ENCODE data around the gene COL18A1.

COL18A1 gene

DNA sequence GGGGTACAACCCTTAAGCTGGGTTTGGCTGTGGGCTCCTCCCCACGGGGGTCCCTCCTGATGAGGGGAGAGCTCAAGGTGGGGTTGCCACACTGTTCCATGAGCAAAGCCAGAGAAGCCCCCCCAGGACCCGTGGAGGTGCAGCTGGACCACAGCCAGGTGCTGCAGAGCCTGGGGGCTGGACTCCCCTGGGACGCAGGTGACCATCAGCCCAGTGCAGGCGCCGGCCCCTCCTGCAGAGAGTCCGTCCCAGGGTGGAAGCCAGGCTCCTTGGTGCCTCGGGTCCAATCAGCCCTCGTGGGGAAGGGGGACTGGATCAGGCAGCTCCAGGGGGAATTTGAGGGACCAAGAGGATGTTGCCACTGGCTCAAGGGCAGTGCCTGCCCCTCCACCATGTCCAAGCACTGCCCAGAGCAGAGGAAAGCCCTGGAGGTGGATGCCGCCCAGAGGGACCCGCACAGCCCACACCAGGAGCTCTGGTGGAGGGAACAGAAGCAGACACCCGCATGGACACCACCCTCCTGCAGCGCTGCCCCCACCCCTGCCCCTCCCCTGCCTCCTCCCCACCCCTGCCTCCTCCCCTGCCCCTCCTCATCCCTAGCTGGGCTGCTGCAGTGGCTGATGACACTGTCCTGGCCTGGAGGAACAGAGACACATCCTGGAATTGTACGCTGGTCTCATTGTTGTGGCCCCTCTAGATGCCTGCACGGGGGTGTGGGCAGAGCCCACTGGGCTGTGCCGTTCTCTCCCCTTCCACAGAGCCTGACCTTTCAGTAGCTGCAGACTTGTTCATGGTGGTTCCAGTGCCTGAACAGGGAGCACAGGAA is 30.8 kb upstream of the COL18A1 start:
- TF ChIP-seq POLR2A (IDR thresholded peaks at IDR 0.05; ENCODE audit: low read depth, low read length), result no peak
- FAIRE-seq, result no peak
- DNase-seq (ENCODE audit: insufficient read length, low spot score), result no peak

GRCh38 chr21:45374826-45375455 is 30.0 kb upstream of the COL18A1 start:
- DNase-seq (ENCODE audit: insufficient read length, low spot score) (no peak), FAIRE-seq (no peak)
- TF ChIP-seq POLR2A (IDR thresholded peaks at IDR 0.05; ENCODE audit: low read depth, low read length), result no peak

DNA sequence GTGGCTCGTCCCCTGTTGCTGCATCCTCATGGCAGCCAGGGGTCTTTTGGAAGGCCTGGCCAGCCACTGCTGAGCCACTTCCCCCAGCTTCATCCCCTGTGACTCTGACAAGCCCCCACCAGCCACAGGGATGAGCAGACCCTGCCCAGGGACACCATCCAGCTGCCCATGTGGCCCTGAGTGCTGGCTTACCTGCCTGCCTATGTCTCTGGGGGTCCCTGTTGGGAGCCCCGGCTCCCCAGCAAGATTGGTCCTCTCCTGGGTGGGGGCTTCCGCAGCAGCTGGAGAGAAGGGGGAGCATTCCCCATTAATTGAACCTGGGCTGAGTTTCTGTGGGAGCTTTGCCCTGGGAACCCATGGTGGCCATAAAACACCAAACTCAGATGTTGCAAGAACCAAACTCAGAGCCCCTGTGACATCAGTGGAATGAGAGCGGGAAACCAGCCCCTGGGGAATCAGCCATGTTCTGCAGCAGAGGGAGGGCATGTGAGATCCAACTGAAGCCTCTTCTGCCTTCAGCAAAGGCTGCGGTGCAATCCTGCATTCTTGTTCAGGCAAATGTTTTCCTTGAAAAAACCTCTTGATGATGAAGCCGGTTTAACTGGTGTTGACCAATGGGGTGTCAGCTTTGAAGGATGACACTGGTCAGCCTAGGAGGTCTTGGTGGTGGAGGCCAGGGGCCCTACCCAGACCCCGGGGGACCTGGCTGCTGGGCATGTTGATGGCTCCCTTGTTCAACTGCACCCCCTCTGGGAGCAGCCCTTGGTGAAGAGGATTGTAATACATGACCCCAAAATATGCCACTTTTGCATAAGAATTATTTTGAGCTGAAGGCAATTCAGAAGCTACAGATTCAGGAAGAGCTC is 28.3 kb upstream of the COL18A1 start:
- DNase-seq (ENCODE audit: insufficient read length, low spot score) (no peak), FAIRE-seq (no peak)
- no peak for TF ChIP-seq POLR2A (IDR thresholded peaks at IDR 0.05; ENCODE audit: low read depth, low read length)

DNA sequence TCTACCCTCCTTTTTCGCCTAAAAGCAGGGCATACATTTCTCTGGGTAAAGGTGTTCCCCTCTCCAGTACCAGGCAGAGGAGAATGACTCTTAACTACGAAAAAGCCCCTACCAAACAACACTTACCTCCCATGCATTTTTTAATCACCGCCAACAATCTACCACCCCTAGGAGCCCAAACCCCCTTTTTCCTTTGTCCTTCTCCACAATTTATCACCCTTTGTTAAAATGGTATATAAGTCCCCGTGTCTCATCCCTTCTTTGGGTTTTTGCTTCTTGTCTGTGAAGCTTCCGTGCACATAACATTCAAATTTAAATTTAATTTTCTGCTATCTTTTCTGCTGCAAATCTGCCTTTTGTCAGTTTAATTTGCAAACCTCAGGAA is 27.6 kb upstream of the COL18A1 start:
- FAIRE-seq, result no peak
- TF ChIP-seq POLR2A (IDR thresholded peaks at IDR 0.05; ENCODE audit: low read depth, low read length), result no peak
- no peak for DNase-seq (ENCODE audit: insufficient read length, low spot score)

DNA sequence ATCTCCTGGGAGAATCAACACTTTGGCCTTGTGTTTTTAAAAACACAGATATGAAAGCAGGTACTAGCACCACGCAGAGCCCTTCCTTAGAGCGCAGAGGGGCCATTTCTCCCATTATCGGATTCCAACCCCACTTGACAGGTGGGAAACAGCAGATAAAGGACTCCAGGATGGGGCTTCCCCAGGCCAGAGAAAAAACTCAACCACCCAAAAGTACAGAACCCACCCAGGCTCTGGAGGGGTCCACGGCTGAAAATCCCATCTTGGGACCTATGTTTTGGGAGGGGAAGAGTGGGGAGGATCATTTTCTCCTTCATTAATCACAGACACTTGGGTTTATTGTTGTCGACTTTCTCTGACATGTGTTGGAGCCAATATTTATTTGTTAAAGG is 27.1 kb upstream of the COL18A1 start:
- DNase-seq (ENCODE audit: insufficient read length, low spot score), result no peak
- TF ChIP-seq POLR2A (IDR thresholded peaks at IDR 0.05; ENCODE audit: low read depth, low read length), result no peak
- no peak for FAIRE-seq

DNA sequence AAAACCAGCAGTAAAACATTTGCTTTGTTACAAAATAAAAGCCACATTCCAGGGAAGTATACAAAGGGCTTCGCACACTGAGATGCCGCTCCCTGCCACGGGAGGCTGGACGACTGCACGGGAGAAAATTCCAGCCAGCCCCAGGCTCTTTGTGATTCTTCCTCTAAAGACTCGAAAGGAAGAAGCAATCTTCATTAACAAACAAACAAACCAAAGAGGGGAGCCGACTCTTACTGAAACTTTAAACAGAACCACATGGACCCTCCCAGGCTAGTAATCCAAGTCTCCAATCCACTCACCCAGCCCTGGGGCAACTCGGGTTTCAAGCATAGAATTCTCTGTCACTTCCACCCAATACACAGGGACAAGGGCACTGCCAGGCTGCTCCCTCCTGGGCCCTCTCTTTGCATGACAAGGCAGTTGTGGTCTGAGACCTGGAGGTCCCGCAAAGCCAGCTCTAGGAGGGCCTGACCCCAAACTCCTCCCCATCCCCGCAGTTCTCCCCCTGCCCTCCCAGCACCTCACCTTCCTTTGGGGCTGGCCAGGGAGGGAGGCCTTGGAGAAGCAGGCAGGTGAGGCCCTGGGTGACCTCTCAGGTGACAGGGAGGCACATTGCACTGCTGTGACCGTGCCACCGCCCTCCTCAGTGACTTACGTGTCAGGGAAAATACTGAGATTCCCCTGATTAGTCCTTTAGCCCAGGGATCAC is 26.6 kb upstream of the COL18A1 start:
- DNase-seq (ENCODE audit: insufficient read length, low spot score) (no peak), FAIRE-seq (no peak)
- no peak for TF ChIP-seq POLR2A (IDR thresholded peaks at IDR 0.05; ENCODE audit: low read depth, low read length)

GRCh38 chr21:45379171-45379900 is 25.6 kb upstream of the COL18A1 start:
- TF ChIP-seq POLR2A (IDR thresholded peaks at IDR 0.05; ENCODE audit: low read depth, low read length), result no peak
- FAIRE-seq (no peak), DNase-seq (ENCODE audit: insufficient read length, low spot score) (no peak)

GRCh38 chr21:45379901-45380330 is 25.0 kb upstream of the COL18A1 start:
- no peak for DNase-seq (ENCODE audit: insufficient read length, low spot score)
- no peak for TF ChIP-seq POLR2A (IDR thresholded peaks at IDR 0.05; ENCODE audit: low read depth, low read length)
- no peak for FAIRE-seq

GRCh38 chr21:45380566-45380965 is 24.4 kb upstream of the COL18A1 start:
- no peak for TF ChIP-seq POLR2A (IDR thresholded peaks at IDR 0.05; ENCODE audit: low read depth, low read length)
- no peak for FAIRE-seq
- DNase-seq (ENCODE audit: insufficient read length, low spot score), result no peak

- TF ChIP-seq POLR2A (IDR thresholded peaks at IDR 0.05; ENCODE audit: low read depth, low read length), result no peak
- FAIRE-seq, result no peak
- DNase-seq (ENCODE audit: insufficient read length, low spot score), result no peak
These were observed 23.8 kb upstream of the COL18A1 start for GRCh38 chr21:45381036-45381787.

GRCh38 chr21:45381865-45382696 is 22.9 kb upstream of the COL18A1 start:
- FAIRE-seq, result no peak
- no peak for DNase-seq (ENCODE audit: insufficient read length, low spot score)
- no peak for TF ChIP-seq POLR2A (IDR thresholded peaks at IDR 0.05; ENCODE audit: low read depth, low read length)

GRCh38 chr21:45382697-45382997 is 22.3 kb upstream of the COL18A1 start:
- FAIRE-seq (no peak), DNase-seq (ENCODE audit: insufficient read length, low spot score) (no peak)
- TF ChIP-seq POLR2A (IDR thresholded peaks at IDR 0.05; ENCODE audit: low read depth, low read length), result no peak
